Astrocyte (in vitro differentiated cells and primary cell): ENCODE measurements around the gene EP400.
"Not testable (repeated sequence)": the region's sequence is repeated elsewhere in the genome, so short reads cannot be mapped to it uniquely, and the experiment has no call there.

ENCODE experiments used
- CTCF ChIP-seq: IDR thresholded peaks from 2 replicates; pipeline ENCODE4 v1.5.1; 2011; ENCODE audit warnings: low read depth, mild to moderate bottlenecking, inconsistent platforms, low read length, moderate library complexity; ENCODE audit not compliant: insufficient read depth
- EZH2 ChIP-seq: IDR thresholded peaks from 2 replicates; pipeline ENCODE4 v1.6.1; 2012; ENCODE audit warnings: mild to moderate bottlenecking, low read length, inconsistent platforms; ENCODE audit not compliant: insufficient read depth

- TF ChIP-seq CTCF, EZH2: not testable (repeated sequence)
Observed at GRCh38 chr12:131948713-131949430, 870 bp upstream of the EP400 start.
